ENCODE results near the gene ARHGEF4. TPM values are rescaled to one million over a fixed set of nuclear protein-coding genes. Genes with fewer than 3 reads are reported as not detected.

The ARHGEF4 gene
- total RNA-seq, 1 experiment from 2014 or later, result 26.6 TPM

DNA sequence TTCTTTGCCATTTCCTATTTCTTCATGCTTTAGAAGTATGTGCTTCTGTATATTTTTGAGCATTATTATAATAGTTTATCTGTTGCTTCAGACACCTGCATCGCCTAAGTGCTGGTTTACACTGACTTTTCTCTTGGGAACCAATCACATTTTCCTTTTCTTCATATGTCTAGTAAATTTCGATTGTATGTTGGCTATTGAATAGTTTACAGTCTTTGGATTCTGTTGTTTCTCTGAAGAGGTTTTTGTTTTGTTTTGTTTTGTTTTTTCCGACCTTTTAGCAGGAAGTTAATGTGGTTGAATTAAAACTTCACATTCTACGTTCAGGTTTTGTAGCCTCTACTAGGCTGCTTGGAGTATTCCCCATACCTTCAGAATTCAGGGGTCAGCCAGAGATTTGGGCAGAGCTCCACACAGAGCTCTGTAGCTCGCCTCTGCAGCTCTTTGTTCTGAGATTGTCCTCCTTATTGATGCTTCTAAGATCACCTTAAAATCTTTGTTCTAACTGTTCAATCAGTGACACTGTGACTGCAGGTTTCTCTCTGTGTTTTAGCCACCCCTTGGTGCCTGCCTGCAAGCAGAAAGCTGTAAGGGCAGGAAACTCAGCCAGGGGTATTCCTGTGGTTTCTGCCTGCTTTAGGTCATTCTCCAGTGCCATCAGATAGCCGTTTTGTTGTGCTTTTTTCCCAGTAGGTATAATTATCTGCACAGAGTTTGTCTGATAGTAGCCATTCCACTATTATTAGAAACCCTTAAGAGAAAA, 173.2 kb downstream of the ARHGEF4 start:
- DNase-seq (ENCODE audit: low read depth, low spot score) (no peak), ATAC-seq (no peak)
- no TSS peak for BruUV-seq (replicated peaks)
- RAD21 ChIA-PET (ENCODE audit: low non-redundant PET in 1 of 2, low total read pairs in 2 of 2, uncharacterized antibody in 2 of 2, unreplicated experiment in 2 of 2), result no interaction called here
- Histone ChIP-seq H3K27me3 (ENCODE audit: insufficient read depth, low read length) (no peaks in the 10 kb centered on the region), H3K4me3 (replicated peaks in 1 of 2; ENCODE audit: low read depth in 1 of 2, low read length in 2 of 2) (no peak overlapping the region), H3K36me3 (ENCODE audit: control insufficient read depth in 1 of 2, insufficient read depth in 2 of 2, low read length in 2 of 2) (no peaks in the 10 kb centered on the region), H3K9ac (ENCODE audit: low read length) (no peak overlapping the region), H2AFZ (ENCODE audit: low read depth, low read length, poor library complexity, severe bottlenecking) (no peak overlapping the region), H3K9me3 (ENCODE audit: control insufficient read depth in 1 of 2, insufficient read depth in 1 of 2, low read depth in 1 of 2, low read length in 2 of 2) (no peaks in the 10 kb centered on the region), H3K4me1 (ENCODE audit: control insufficient read depth in 1 of 2, insufficient read depth in 2 of 2, low read length in 2 of 2) (no peaks in the 10 kb centered on the region), H3K79me2 (ENCODE audit: insufficient read depth, low read length) (no peaks in the 10 kb centered on the region), H3K9me2 (ENCODE audit: insufficient read depth) (no peaks in the 10 kb centered on the region), H3K4me2 (ENCODE audit: low read length) (no peak overlapping the region), H3K27ac (ENCODE audit: low read depth, low read length) (no peak overlapping the region), H4K20me1 (ENCODE audit: insufficient read depth) (no peaks in the 10 kb centered on the region)
- TF ChIP-seq SRF (IDR thresholded peaks at IDR 0.05; ENCODE audit: low read depth), result no peak
- TF ChIP-seq EZH2 (IDR thresholded peaks at IDR 0.05), result no peak
- no peak for TF ChIP-seq JUND (IDR thresholded peaks at IDR 0.05)
- TF ChIP-seq, protein P1, sequence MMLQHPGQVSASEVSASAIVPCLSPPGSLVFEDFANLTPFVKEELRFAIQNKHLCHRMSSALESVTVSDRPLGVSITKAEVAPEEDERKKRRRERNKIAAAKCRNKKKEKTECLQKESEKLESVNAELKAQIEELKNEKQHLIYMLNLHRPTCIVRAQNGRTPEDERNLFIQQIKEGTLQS (IDR thresholded peaks at IDR 0.05), result no peak
- TF ChIP-seq, protein P2, sequence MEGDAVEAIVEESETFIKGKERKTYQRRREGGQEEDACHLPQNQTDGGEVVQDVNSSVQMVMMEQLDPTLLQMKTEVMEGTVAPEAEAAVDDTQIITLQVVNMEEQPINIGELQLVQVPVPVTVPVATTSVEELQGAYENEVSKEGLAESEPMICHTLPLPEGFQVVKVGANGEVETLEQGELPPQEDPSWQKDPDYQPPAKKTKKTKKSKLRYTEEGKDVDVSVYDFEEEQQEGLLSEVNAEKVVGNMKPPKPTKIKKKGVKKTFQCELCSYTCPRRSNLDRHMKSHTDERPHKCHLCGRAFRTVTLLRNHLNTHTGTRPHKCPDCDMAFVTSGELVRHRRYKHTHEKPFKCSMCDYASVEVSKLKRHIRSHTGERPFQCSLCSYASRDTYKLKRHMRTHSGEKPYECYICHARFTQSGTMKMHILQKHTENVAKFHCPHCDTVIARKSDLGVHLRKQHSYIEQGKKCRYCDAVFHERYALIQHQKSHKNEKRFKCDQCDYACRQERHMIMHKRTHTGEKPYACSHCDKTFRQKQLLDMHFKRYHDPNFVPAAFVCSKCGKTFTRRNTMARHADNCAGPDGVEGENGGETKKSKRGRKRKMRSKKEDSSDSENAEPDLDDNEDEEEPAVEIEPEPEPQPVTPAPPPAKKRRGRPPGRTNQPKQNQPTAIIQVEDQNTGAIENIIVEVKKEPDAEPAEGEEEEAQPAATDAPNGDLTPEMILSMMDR (IDR thresholded peaks at IDR 0.05 in 2 of 3, conservative IDR thresholded peaks at IDR 0.05 in 1 of 3; ENCODE audit: borderline replicate concordance in 1 of 3, insufficient read depth in 1 of 3, low read depth in 2 of 3, low read length in 2 of 3), result no peak
- no peak for TF ChIP-seq ZNF274 (IDR thresholded peaks at IDR 0.05; ENCODE audit: low read depth, low read length)
- TF ChIP-seq YY1 (IDR thresholded peaks at IDR 0.05; ENCODE audit: extremely low read depth, insufficient replicate concordance, low read depth, low read length), result no peak
- TF ChIP-seq SP1 (IDR thresholded peaks at IDR 0.05; ENCODE audit: low read depth), result no peak
- TF ChIP-seq CBX3 (IDR thresholded peaks at IDR 0.05; ENCODE audit: low read depth), result no peak
- no peak for TF ChIP-seq ELF1 (IDR thresholded peaks at IDR 0.05; ENCODE audit: borderline replicate concordance, low read depth)
- TF ChIP-seq RAD21 (IDR thresholded peaks at IDR 0.05; ENCODE audit: low read depth), result no peak
- no peak for TF ChIP-seq FOSL1 (IDR thresholded peaks at IDR 0.05; ENCODE audit: low read depth)
- no peak for TF ChIP-seq POLR2A (IDR thresholded peaks at IDR 0.05; ENCODE audit: borderline replicate concordance, extremely low read depth, insufficient read depth, insufficient read length)
- TF ChIP-seq, protein P3, sequence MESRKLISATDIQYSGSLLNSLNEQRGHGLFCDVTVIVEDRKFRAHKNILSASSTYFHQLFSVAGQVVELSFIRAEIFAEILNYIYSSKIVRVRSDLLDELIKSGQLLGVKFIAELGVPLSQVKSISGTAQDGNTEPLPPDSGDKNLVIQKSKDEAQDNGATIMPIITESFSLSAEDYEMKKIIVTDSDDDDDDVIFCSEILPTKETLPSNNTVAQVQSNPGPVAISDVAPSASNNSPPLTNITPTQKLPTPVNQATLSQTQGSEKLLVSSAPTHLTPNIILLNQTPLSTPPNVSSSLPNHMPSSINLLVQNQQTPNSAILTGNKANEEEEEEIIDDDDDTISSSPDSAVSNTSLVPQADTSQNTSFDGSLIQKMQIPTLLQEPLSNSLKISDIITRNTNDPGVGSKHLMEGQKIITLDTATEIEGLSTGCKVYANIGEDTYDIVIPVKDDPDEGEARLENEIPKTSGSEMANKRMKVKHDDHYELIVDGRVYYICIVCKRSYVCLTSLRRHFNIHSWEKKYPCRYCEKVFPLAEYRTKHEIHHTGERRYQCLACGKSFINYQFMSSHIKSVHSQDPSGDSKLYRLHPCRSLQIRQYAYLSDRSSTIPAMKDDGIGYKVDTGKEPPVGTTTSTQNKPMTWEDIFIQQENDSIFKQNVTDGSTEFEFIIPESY (IDR thresholded peaks at IDR 0.05; ENCODE audit: extremely low read depth, insufficient replicate concordance, low read length), result no peak
- no peak for TF ChIP-seq SIN3A (IDR thresholded peaks at IDR 0.05; ENCODE audit: low read depth)
- TF ChIP-seq, protein P4, sequence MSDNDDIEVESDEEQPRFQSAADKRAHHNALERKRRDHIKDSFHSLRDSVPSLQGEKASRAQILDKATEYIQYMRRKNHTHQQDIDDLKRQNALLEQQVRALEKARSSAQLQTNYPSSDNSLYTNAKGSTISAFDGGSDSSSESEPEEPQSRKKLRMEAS (IDR thresholded peaks at IDR 0.05), result no peak
- no peak for TF ChIP-seq EZH2phosphoT487 (IDR thresholded peaks at IDR 0.05; ENCODE audit: borderline replicate concordance)
- TF ChIP-seq POLR2AphosphoS5 (IDR thresholded peaks at IDR 0.05; ENCODE audit: low read depth, low read length), result no peak
- TF ChIP-seq EGR1 (IDR thresholded peaks at IDR 0.05; ENCODE audit: low read depth), result no peak
- POLR2A ChIA-PET, result no interaction called here
- intact Hi-C loops (cut with micrococcal nuclease), result no loop called here
- CTCF ChIA-PET, result no interaction called here

Measured in HCT116 (cell line).